Measurements from ENCODE around the gene TIAM2.

DNA sequence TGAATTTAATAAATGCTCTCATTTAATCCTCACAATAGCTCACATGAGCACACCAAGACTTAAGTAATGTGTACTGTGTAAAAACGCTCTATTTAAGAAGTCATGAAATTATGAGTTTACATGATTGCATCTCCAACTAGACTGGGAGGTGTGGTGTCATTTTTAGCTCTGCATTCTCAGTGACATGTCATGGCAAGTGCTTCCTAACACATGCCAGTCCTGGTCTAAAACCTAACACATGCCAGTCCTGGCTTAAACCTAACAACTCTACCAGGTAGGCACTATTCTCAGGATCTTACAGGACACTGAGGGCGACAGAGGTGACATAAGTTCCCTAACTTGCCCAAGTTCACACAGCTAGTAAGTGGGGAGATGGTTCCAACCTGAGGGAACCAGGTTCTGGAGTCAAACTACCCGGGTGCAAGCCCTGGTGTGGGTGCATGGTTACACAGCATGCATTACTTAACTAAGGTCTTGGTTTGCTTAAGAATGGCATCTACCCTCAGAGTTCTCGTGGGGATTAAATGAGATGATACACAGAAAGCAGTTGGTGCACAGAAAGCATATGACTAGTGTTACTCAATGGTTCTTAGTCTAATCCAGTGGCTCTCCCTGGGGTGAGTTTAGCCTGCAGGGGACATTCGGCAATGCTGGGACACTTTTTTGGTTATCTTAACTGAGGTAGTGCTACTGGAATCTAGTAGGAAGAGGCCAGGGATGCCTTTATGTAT lies 283.4 kb downstream of the TIAM2 start:
- TF ChIP-seq LEF1 (IDR thresholded peaks at IDR 0.05; ENCODE audit: borderline replicate concordance), result no peak
- no peak for TF ChIP-seq BHLHE40 (IDR thresholded peaks at IDR 0.05; ENCODE audit: borderline replicate concordance)
- no peak for TF ChIP-seq L3MBTL2 (conservative IDR thresholded peaks at IDR 0.05)
- no peak for TF ChIP-seq ELF4 (IDR thresholded peaks at IDR 0.05)
- no peak for TF ChIP-seq FOXM1 (IDR thresholded peaks at IDR 0.05; ENCODE audit: borderline replicate concordance)
- TF ChIP-seq FOXK2 (IDR thresholded peaks at IDR 0.05), result no peak
- TF ChIP-seq SP1 (IDR thresholded peaks at IDR 0.05), result no peak
- TF ChIP-seq TARDBP (IDR thresholded peaks at IDR 0.05), result no peak
- no peak for TF ChIP-seq SUZ12 (IDR thresholded peaks at IDR 0.05)
- no peak for TF ChIP-seq FOXA1 (IDR thresholded peaks at IDR 0.05)
- TF ChIP-seq CTBP1 (IDR thresholded peaks at IDR 0.05; ENCODE audit: borderline replicate concordance), result no peak
- no peak for TF ChIP-seq ARNT (IDR thresholded peaks at IDR 0.05)

All from HEK293T (cell line).